Progenitor cell of endocrine pancreas (in vitro differentiated cells): ENCODE measurements around the gene ITLN2. TPM values are rescaled to one million over a fixed set of nuclear protein-coding genes. Genes with fewer than 3 reads are reported as not detected.
"Not testable (repeated sequence)": the region's sequence is repeated elsewhere in the genome, so short reads cannot be mapped to it uniquely, and the experiment has no call there.

Source experiments
- DNase-seq: peaks from one replicate; pipeline ENCODE4 v3.0.0; 2021; ENCODE audit warnings: low spot score; ENCODE audit not compliant: unreplicated experiment
- H3K27ac Mint-ChIP-seq: 2 replicates; pipeline ENCODE4 v1.8.0; 2021; ENCODE audit warnings: mild to moderate bottlenecking, moderate library complexity, mixed read lengths
- H3K27me3 Mint-ChIP-seq: 2 replicates; pipeline ENCODE4 v1.8.0; 2021; ENCODE audit warnings: mixed read lengths
- H3K36me3 Mint-ChIP-seq: 2 replicates; pipeline ENCODE4 v1.8.0; 2022; ENCODE audit warnings: mixed read lengths; ENCODE audit not compliant: insufficient read depth
- H3K4me1 Mint-ChIP-seq: 2 replicates; pipeline ENCODE4 v1.8.0; 2021; ENCODE audit warnings: low read depth, mixed read lengths
- H3K4me3 Mint-ChIP-seq: 2 replicates; pipeline ENCODE4 v1.8.0; 2021; ENCODE audit warnings: low read depth, mild to moderate bottlenecking, moderate library complexity, mixed read lengths
- H3K9me3 Mint-ChIP-seq: 2 replicates; pipeline ENCODE4 v1.8.0; 2021; ENCODE audit warnings: low read depth, mixed read lengths
- total RNA-seq: library from RNA; stranded (reverse); gene quantifications from 2 replicates; pipeline ENCODE4 v1.2.1, GENCODE V29; 2021
- TF ChIP-seq, protein P1 (sequence below): fragments of 200-600 bp; sonication (generic); IDR thresholded peaks from one replicate; pipeline ENCODE4 v1.5.0; 2021; ENCODE audit warnings: antibody characterized with exemption, mild to moderate bottlenecking; ENCODE audit not compliant: unreplicated experiment

Gene ITLN2
- total RNA-seq, 1 donor from 2014 or later, result 1.2 TPM

DNA sequence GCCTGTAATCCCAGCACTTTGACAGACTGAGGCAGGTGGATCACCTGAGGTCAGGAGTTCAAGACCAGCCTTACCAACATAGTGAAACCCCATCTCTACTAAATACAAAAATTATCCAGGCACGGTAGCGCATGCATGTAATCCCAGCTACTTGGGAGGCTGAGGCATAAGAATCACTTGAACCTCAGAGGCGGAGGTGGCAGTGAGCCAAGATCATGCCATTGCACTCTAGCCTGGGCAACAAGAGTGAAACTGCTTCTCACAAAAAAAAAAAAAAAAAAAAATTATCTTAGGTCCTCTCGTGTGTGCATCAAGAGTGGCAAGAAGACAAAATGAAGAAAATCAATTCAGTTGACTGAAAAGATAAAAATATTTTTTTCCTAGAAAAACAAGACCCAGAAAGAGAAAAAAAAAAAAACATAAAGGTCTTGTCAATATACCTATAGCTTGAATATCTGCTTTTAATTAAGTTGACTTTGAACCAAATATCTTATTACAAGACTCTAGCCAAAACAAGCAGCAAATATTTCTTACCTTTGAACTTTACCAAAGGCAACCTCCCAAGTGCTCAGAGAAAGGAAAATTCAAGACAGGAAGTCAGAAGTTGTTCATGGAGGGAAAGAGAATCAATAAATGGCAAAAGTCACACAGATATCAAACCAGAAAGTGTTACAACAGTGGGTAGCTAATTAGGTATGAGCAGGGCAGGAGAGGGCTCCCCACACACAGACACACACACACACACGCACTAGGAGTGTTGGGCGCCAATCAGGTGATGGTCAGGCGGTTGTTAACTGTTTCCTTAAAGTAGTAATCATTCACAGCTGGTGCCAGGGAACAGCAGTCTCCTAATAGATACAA, 29.6 kb downstream of the ITLN2 start:
- H3K36me3 Mint-ChIP-seq, result peaks cover 6% of the 10 kb centered on the region

DNA sequence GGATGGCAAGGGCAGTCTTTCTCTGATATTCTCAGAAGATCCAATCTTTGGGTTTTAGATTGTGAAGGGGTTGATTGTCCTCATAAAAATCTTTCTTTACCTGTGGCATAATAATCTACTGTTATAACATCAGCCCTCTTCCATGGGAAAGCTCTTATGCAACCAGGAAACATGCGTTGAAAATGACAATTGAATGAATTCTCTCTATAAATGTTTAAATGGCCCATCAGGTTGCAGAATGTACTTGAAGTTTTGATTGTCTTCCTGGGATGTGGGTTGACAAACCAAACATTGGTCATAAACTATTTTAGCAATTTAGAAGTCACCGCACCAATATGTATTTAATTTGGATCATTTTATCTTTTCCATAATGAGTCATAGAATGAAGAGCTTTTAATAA, 37.9 kb downstream of the ITLN2 start:
- no peaks in the 10 kb centered on the region for H3K36me3 Mint-ChIP-seq
- no peak overlapping the region for H3K4me3 Mint-ChIP-seq
- no peak for DNase-seq
- H3K27me3 Mint-ChIP-seq, result no peaks in the 10 kb centered on the region
- H3K9me3 Mint-ChIP-seq, result peaks cover 15% of the 10 kb centered on the region
- TF ChIP-seq, protein P1, sequence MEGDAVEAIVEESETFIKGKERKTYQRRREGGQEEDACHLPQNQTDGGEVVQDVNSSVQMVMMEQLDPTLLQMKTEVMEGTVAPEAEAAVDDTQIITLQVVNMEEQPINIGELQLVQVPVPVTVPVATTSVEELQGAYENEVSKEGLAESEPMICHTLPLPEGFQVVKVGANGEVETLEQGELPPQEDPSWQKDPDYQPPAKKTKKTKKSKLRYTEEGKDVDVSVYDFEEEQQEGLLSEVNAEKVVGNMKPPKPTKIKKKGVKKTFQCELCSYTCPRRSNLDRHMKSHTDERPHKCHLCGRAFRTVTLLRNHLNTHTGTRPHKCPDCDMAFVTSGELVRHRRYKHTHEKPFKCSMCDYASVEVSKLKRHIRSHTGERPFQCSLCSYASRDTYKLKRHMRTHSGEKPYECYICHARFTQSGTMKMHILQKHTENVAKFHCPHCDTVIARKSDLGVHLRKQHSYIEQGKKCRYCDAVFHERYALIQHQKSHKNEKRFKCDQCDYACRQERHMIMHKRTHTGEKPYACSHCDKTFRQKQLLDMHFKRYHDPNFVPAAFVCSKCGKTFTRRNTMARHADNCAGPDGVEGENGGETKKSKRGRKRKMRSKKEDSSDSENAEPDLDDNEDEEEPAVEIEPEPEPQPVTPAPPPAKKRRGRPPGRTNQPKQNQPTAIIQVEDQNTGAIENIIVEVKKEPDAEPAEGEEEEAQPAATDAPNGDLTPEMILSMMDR, result no peak
- no peak overlapping the region for H3K27ac Mint-ChIP-seq
- H3K4me1 Mint-ChIP-seq, result peaks cover 14% of the 10 kb centered on the region

More for the DNA sequence above, 29.6 kb downstream of the ITLN2 start:
- Mint-ChIP-seq H3K4me1 (no peaks in the 10 kb centered on the region), H3K9me3 (peaks cover 37% of the 10 kb centered on the region), H3K27me3 (no peaks in the 10 kb centered on the region), H3K27ac (no peak overlapping the region), H3K4me3 (no peak overlapping the region)
- TF ChIP-seq, protein P1, result no peak
- DNase-seq, result no peak

DNA sequence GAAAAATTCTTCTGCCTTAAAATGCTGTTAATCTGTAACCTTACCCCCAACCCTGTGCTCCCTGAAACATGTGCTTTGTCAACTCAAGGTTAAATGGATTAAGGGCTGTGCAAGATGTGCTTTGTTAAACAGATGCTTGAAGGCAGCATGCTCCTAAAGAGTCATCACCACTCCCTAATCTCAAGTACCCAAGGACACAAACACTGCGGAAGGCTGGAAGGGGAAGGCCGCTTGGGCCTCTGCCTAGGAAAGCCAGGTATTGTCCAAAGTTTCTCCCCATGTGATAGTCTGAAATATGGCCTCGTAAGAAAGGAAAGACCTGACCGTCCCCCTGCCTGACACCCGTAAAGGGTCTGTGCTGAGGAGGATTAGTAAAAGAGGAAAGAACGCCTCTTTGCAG, 41.4 kb downstream of the ITLN2 start:
- Mint-ChIP-seq H3K27ac (peak overlapping the region; percentile 71), H3K4me1 (peaks cover 21% of the 10 kb centered on the region)
- DNase-seq, H3K9me3 Mint-ChIP-seq, H3K36me3 Mint-ChIP-seq, H3K4me3 Mint-ChIP-seq, H3K27me3 Mint-ChIP-seq: not testable (repeated sequence)

DNA sequence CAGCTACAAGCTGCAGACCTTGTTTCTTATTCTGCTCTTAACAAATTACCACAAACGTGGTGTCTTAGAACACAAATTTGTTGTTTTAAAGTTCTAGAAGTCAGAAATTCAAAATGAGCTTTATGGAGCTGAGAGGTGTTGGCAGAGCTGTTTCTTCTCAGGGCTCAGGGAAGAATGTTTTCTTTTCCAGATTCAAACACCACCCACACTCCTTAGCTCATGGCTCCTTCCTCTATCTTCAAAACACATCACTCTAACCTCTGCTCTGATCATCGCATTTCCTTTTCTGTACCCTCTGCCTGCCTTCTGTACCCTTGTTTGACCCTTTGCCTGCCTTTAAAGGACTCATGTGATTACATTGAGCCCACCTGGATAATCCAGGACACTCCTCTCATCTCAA, 42.7 kb downstream of the ITLN2 start:
- no peaks in the 10 kb centered on the region for H3K9me3 Mint-ChIP-seq
- no peaks in the 10 kb centered on the region for H3K36me3 Mint-ChIP-seq
- TF ChIP-seq, protein P1, result no peak
- H3K4me3 Mint-ChIP-seq, result no peak overlapping the region
- DNase-seq, result no peak
- peaks cover 21% of the 10 kb centered on the region for H3K4me1 Mint-ChIP-seq
- H3K27ac Mint-ChIP-seq, result peak overlapping the region; percentile 91
- no peaks in the 10 kb centered on the region for H3K27me3 Mint-ChIP-seq

DNA sequence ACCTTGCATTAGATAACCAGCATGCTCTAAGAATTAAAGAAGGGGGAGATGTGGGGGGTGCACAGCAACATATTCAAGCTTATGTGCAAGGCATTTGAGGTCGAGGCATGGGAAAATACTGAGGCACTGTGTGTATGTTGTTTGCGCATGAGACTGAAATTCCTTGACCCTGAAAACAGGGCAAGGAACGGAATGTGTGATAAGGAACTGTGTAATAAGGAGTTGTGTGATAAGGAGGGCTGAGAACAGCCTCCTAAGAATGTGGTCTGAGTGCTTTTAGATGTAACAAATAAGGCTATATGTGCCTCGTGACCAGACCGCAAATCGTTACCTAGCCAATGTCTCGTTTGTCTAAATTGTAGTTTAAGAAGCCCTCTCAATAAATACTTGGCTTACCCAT, 43.2 kb downstream of the ITLN2 start:
- no peak for DNase-seq
- TF ChIP-seq, protein P1, result no peak
- Mint-ChIP-seq H3K36me3 (no peaks in the 10 kb centered on the region), H3K4me3 (no peak overlapping the region), H3K27ac (peak overlapping the region; percentile 91), H3K9me3 (no peaks in the 10 kb centered on the region), H3K27me3 (no peaks in the 10 kb centered on the region), H3K4me1 (peaks cover 21% of the 10 kb centered on the region)
